PC-9 (cell line): ENCODE measurements around the gene PAFAH1B1.

Experiments
- EZH2 ChIP-seq: fragments of 200-600 bp; sonication (generic); IDR thresholded peaks from 2 replicates; pipeline ENCODE4 v1.8.0; 2017; ENCODE audit warnings: antibody characterized with exemption, low read depth
- TF ChIP-seq, protein P1 (sequence below): fragments of 200-600 bp; sonication (generic); conservative IDR thresholded peaks from 2 replicates; pipeline ENCODE4 v1.6.1; 2017; ENCODE audit warnings: mixed run types, antibody characterized with exemption, mild to moderate bottlenecking, moderate library complexity

DNA sequence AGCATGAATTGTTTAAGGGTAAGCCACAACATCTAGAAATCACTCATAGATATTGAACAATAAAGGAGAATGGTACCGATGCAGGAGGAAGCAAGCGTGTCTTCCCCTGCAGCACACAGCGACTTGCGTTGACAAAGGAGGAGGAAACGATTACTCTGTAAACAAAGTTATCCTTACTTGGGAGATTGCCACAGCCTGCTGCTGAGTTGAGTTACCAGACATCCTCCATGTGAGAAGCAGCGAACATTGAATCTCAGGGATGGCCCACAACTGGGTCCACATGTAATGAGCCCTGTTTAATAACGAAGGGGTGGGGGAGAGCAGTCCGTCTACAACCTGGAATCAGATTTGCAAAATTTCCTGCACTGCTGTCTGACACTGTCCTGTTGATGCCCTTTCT, 90.5 kb downstream of the PAFAH1B1 start:
- TF ChIP-seq, protein P1, sequence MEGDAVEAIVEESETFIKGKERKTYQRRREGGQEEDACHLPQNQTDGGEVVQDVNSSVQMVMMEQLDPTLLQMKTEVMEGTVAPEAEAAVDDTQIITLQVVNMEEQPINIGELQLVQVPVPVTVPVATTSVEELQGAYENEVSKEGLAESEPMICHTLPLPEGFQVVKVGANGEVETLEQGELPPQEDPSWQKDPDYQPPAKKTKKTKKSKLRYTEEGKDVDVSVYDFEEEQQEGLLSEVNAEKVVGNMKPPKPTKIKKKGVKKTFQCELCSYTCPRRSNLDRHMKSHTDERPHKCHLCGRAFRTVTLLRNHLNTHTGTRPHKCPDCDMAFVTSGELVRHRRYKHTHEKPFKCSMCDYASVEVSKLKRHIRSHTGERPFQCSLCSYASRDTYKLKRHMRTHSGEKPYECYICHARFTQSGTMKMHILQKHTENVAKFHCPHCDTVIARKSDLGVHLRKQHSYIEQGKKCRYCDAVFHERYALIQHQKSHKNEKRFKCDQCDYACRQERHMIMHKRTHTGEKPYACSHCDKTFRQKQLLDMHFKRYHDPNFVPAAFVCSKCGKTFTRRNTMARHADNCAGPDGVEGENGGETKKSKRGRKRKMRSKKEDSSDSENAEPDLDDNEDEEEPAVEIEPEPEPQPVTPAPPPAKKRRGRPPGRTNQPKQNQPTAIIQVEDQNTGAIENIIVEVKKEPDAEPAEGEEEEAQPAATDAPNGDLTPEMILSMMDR: no peak
- no peak for TF ChIP-seq EZH2
